K562 (cell line): Measurements from ENCODE around the gene DERL3. TPM values are rescaled to one million over a fixed set of nuclear protein-coding genes. Genes with fewer than 3 reads are reported as not detected.

Source experiments
- ARHGAP35 ChIP-seq: fragments of 450-650 bp; IDR thresholded peaks from 2 replicates; pipeline ENCODE4 v1.6.1; 2018; ENCODE audit not compliant: partially characterized antibody
- BCLAF1 ChIP-seq, 2 experiments: fragments of 450-650 bp in 1 of 2; IDR thresholded peaks; 2 replicates each; pipeline ENCODE4 v1.6.1; 2011 to 2017; ENCODE audit warnings: low read depth in 2 of 2, antibody characterized with exemption in 1 of 2, borderline replicate concordance in 1 of 2, low read length in 1 of 2, mild to moderate bottlenecking in 1 of 2, mixed read lengths in 1 of 2; ENCODE audit not compliant: control insufficient read depth in 1 of 2
- CTBP1 ChIP-seq: fragments of 450-650 bp; IDR thresholded peaks from 2 replicates; pipeline ENCODE4 v1.6.1; 2016; ENCODE audit warnings: borderline replicate concordance
- DNMT1 ChIP-seq: fragments of 450-650 bp; IDR thresholded peaks from 2 replicates; pipeline ENCODE4 v1.6.1; 2016; ENCODE audit warnings: antibody characterized with exemption, mild to moderate bottlenecking
- ELF1 ChIP-seq: fragments of 200-800 bp; sonication (Bioruptor generic); IDR thresholded peaks from 2 replicates; pipeline ENCODE4 v1.6.1; 2016; ENCODE audit warnings: missing genetic modification characterization, missing compliant biosample characterization
- ETV5 ChIP-seq: sonication (generic); formaldehyde crosslinking; IDR thresholded peaks from 2 replicates; pipeline ENCODE4 v1.4.0; 2020; ENCODE audit warnings: low read depth, mild to moderate bottlenecking, missing genetic modification reagents
- FUS ChIP-seq: fragments of 200-400 bp; formaldehyde crosslinking; optimal IDR thresholded peaks from 2 replicates; pipeline ENCODE3; 2017; ENCODE audit warnings: low read depth, low read length
- HES1 ChIP-seq: fragments of 450-650 bp; IDR thresholded peaks from 2 replicates; pipeline ENCODE4 v1.6.1; 2016; ENCODE audit warnings: low read depth, mild to moderate bottlenecking, moderate library complexity
- JUN ChIP-seq, 2 experiments: sonication (generic) in 1 of 2; formaldehyde crosslinking in 1 of 2; IDR thresholded peaks; 2 replicates each; pipeline versions ENCODE4 v1.6.1 to v1.8.0; 2012 to 2022; ENCODE audit warnings: borderline replicate concordance in 2 of 2, mild to moderate bottlenecking in 2 of 2, improper control_type of control experiment in 1 of 2, low read depth in 1 of 2, low read length in 1 of 2, missing genetic modification reagents in 1 of 2
- MNT ChIP-seq, 2 experiments: fragments of 450-650 bp; conservative IDR thresholded peaks; 2 replicates each; pipeline ENCODE4 v1.6.1; 2017; ENCODE audit warnings: mild to moderate bottlenecking in 2 of 2, moderate library complexity in 2 of 2
- NR3C1 ChIP-seq: sonication (generic); formaldehyde crosslinking; IDR thresholded peaks from 2 replicates; pipeline ENCODE4 v1.8.1; 2022; ENCODE audit warnings: missing genetic modification reagents
- POU5F1 ChIP-seq: fragments of 150-350 bp; IDR thresholded peaks from 2 replicates; pipeline ENCODE4 v1.6.1; 2014; ENCODE audit warnings: borderline replicate concordance, low read length, low read depth, mild to moderate bottlenecking; ENCODE audit not compliant: partially characterized antibody
- SMARCC2 ChIP-seq: fragments of 450-650 bp; IDR thresholded peaks from 2 replicates; pipeline ENCODE4 v1.6.1; 2017; ENCODE audit warnings: antibody characterized with exemption, moderate library complexity, mild to moderate bottlenecking, low read depth
- SRSF1 ChIP-seq: fragments of 200-400 bp; formaldehyde crosslinking; IDR thresholded peaks from 2 replicates; pipeline ENCODE4 v1.6.1; 2017; ENCODE audit warnings: mild to moderate bottlenecking, low read depth, low read length, moderate library complexity
- SRSF7 ChIP-seq: fragments of 200-400 bp; formaldehyde crosslinking; optimal IDR thresholded peaks from 2 replicates; pipeline ENCODE3; 2017; ENCODE audit warnings: mild to moderate bottlenecking, low read depth, low read length
- TFE3 ChIP-seq: fragments of 450-650 bp; formaldehyde crosslinking; IDR thresholded peaks from 2 replicates; pipeline ENCODE4 v1.4.0; 2020; ENCODE audit warnings: mild to moderate bottlenecking, mixed read lengths
- TOE1 ChIP-seq, 2 experiments: fragments of 450-650 bp in 1 of 2; sonication (generic) in 1 of 2; formaldehyde crosslinking in 1 of 2; IDR thresholded peaks; 2 replicates each; pipeline versions ENCODE4 v1.7.1 to v1.8.0; 2016 to 2022; ENCODE audit warnings: borderline replicate concordance in 2 of 2, mild to moderate bottlenecking in 2 of 2, antibody characterized with exemption in 1 of 2, inconsistent platforms in 1 of 2, low read depth in 1 of 2, missing genetic modification reagents in 1 of 2, moderate library complexity in 1 of 2
- U2AF1 ChIP-seq: fragments of 200-400 bp; formaldehyde crosslinking; optimal IDR thresholded peaks from 2 replicates; pipeline ENCODE3; 2017; ENCODE audit warnings: mild to moderate bottlenecking, low read depth, low read length, moderate library complexity
- U2AF2 ChIP-seq: fragments of 200-400 bp; formaldehyde crosslinking; optimal IDR thresholded peaks from 2 replicates; pipeline ENCODE3; 2017; ENCODE audit warnings: low read depth, mild to moderate bottlenecking, low read length
- YBX1 ChIP-seq: fragments of 450-650 bp; IDR thresholded peaks from 2 replicates; pipeline ENCODE4 v1.7.1; 2016; ENCODE audit warnings: mild to moderate bottlenecking
- ZC3H11A ChIP-seq: IDR thresholded peaks from 2 replicates; pipeline ENCODE4 v1.6.1; 2012; ENCODE audit warnings: low read depth, low read length, improper control_type of control experiment
- ZNF124 ChIP-seq: sonication (generic); formaldehyde crosslinking; IDR thresholded peaks from 2 replicates; pipeline ENCODE4 v1.8.1; 2022; ENCODE audit warnings: missing genetic modification reagents
- polyA plus RNA-seq, 8 experiments: library from polyadenylated mRNA; depleted of rRNA in 4 of 8; stranded (reverse) in 5 of 8; unstranded in 3 of 8; fragments of >200 nt; fragmentation: Nextera tagmentation in 2 of 8; fragmentation: Illumina TruSeq in 1 of 8; extraction: Ambion mirVana in 2 of 8; extraction: Trizol in 1 of 8; gene quantifications; 2 replicates each; pipeline versions ENCODE4 v1.2.1 to v1.2.3, GENCODE V29; 2011 to 2014; ENCODE audit warnings: inconsistent platforms in 1 of 8, missing spikeins in 1 of 8
- total RNA-seq, 7 experiments: library from RNA; depleted of rRNA in 6 of 7; stranded (reverse); fragments of >200 nt in 6 of 7; fragmentation: Illumina TruSeq in 2 of 7; extraction: Trizol in 2 of 7; gene quantifications; 2 replicates each; pipeline versions ENCODE4 v1.2.1 to v1.2.3, GENCODE V29; 2011 to 2021; ENCODE audit warnings: low replicate concordance in 1 of 7

DERL3 gene
- total and polyA plus RNA-seq, 9 of the 15 experiments (the other 6 are each of a cell fraction or from before 2014, with no cell fraction given): 1.3 to 12.4 (median 4.8) TPM

DNA sequence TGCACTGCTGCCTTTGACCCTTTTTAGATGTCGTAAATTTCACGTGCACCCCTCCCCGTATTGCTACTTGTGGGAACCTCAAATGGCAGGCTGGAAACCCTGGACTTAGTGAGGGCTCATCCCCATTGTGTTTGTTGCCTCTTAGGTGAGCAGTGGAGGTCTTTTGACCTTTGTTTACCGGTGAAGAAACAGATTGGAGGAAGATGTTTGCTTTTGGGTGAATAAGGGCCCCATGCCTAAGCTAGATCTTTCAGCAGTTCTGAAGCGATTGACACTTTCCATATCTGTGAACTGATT, 51.3 kb downstream of the DERL3 start (continued):
- TF ChIP-seq HES1 (0 out of 2 replicates have a peak, but pooled peaks have one; percentile 26), ELF1 (no peak), ZNF124 (CRISPR knock-in tag) (no peak), CTBP1 (0 out of 2 replicates have a peak, but pooled peaks have one; percentile 6), ARHGAP35 (no peak), SRSF7 (no peak), DNMT1 (no peak), TOE1 (IDR thresholded peaks at IDR 0.05; ENCODE audit: borderline replicate concordance) (peak; percentile 51; the same call in 1 of the 2 replicates), TOE1 (CRISPR knock-in tag; IDR thresholded peaks at IDR 0.05; ENCODE audit: borderline replicate concordance, low read depth) (no peak), POU5F1 (no peak), ZC3H11A (no peak), U2AF2 (no peak), JUN (IDR thresholded peaks at IDR 0.05; ENCODE audit: borderline replicate concordance, low read depth, low read length) (no peak), JUN (CRISPR knock-in tag; IDR thresholded peaks at IDR 0.05; ENCODE audit: borderline replicate concordance) (no peak), YBX1 (no peak), TFE3 (CRISPR knock-in tag) (no peak), SMARCC2 (peak; percentile 21), ETV5 (CRISPR knock-in tag) (no peak), U2AF1 (no peak), NR3C1 (CRISPR knock-in tag) (no peak), FUS (no peak), MNT (conservative IDR thresholded peaks at IDR 0.05) (peak in 1 of 2 experiments; percentile 32; a peak in 1 of 4 replicates), SRSF1 (no peak), BCLAF1 (IDR thresholded peaks at IDR 0.05; ENCODE audit: borderline replicate concordance in 1 of 2, control insufficient read depth in 1 of 2, low read depth in 2 of 2, low read length in 1 of 2) (0 out of 4 replicates have a peak, but pooled peaks of 1 of the 2 experiments have one; percentile 76)
